A673 (cell line): ENCODE measurements around the gene MISP.

ENCODE experiments used
- CTCF ChIP-seq: fragments of 300-800, 200-600 bp; sonication (generic); conservative IDR thresholded peaks from 2 replicates; pipeline ENCODE4 v1.5.1; 2017; ENCODE audit warnings: low read depth, mild to moderate bottlenecking, antibody characterized with exemption, low read length, moderate library complexity, mixed read lengths
- EZH2 ChIP-seq: fragments of 200-600 bp; sonication (generic); IDR thresholded peaks from 2 replicates; pipeline ENCODE4 v1.6.1; 2017; ENCODE audit warnings: borderline replicate concordance, low read depth, mild to moderate bottlenecking, mixed read lengths, antibody characterized with exemption, low read length; ENCODE audit not compliant: poor library complexity, severe bottlenecking

GRCh38 chr19:771332-771785, 20.4 kb downstream of the MISP start:
- TF ChIP-seq CTCF (peak; percentile 51), EZH2 (no peak)
